Measurements from ENCODE around the gene TIMM10B.
A peak's percentile ranks its signal among the peaks of the same experiment; 100 is the strongest.

Gene TIMM10B

GRCh38 chr11:6473451-6474412 lies 7.6 kb upstream of the TIMM10B start, which contains the start of gene TRIM3:
TSS of gene TRIM3 (minus strand) at chr11:6473941. CDS start at chr11:6465695, 8,246 bp downstream.
- peak; percentile 68 for DNase-seq

GRCh38 chr11:6474413-6474792 lies 6.9 kb upstream of the TIMM10B start:
- no peak for DNase-seq

- DNase-seq, result no peak
These were observed 6.3 kb upstream of the TIMM10B start for GRCh38 chr11:6474806-6475500.

- no peak for DNase-seq
These were observed 5.4 kb upstream of the TIMM10B start for GRCh38 chr11:6475936-6476335.

- no peak for DNase-seq
These were observed 4.7 kb upstream of the TIMM10B start for GRCh38 chr11:6476571-6476970.

GRCh38 chr11:6480299-6480914 lies 894 bp upstream of the TIMM10B start:
- DNase-seq, result no peak

- DNase-seq, result no peak
These were observed 599 bp downstream of the TIMM10B start for GRCh38 chr11:6481924-6482275.

- no peak for DNase-seq
These were observed 1.1 kb downstream of the TIMM10B start for GRCh38 chr11:6482441-6482840.

GRCh38 chr11:6483015-6483414 lies 1.7 kb downstream of the TIMM10B start:
- DNase-seq, result no peak

- no peak for DNase-seq
These were observed 4.4 kb downstream of the TIMM10B start for GRCh38 chr11:6485661-6486060.

GRCh38 chr11:6486256-6486655 lies 5.0 kb downstream of the TIMM10B start:
- DNase-seq, result no peak

- no peak for DNase-seq
These were observed 5.6 kb downstream of the TIMM10B start for GRCh38 chr11:6486938-6487337.

GRCh38 chr11:6488342-6488741 lies 7.0 kb downstream of the TIMM10B start:
- no peak for DNase-seq

- DNase-seq, result no peak
These were observed 7.5 kb downstream of the TIMM10B start for GRCh38 chr11:6488821-6489220.

GRCh38 chr11:6489306-6489705 lies 8.0 kb downstream of the TIMM10B start:
- no peak for DNase-seq

GRCh38 chr11:6497069-6497839 lies 16.0 kb downstream of the TIMM10B start, which contains the start of gene DNHD1:
TSS of gene DNHD1 (plus strand) at chr11:6497280. CDS start at chr11:6498216, 936 bp downstream.
- DNase-seq, result no peak

GRCh38 chr11:6498121-6498520 lies 16.8 kb downstream of the TIMM10B start:
- no peak for DNase-seq

GRCh38 chr11:6498544-6498943 lies 17.2 kb downstream of the TIMM10B start:
- no peak for DNase-seq

- no peak for DNase-seq
These were observed 21.1 kb downstream of the TIMM10B start for GRCh38 chr11:6502382-6502781.

- DNase-seq, result no peak
These were observed 22.9 kb downstream of the TIMM10B start for GRCh38 chr11:6504166-6504565.

GRCh38 chr11:6505577-6506240 lies 24.4 kb downstream of the TIMM10B start:
- DNase-seq, result no peak

GRCh38 chr11:6516865-6517264 lies 35.6 kb downstream of the TIMM10B start:
- no peak for DNase-seq
